ENCODE data around the gene MARCHF4. TPM values are rescaled to one million over a fixed set of nuclear protein-coding genes. Genes with fewer than 3 reads are reported as not detected.

MARCHF4 gene
- total RNA-seq, 4 donors from 2014 or later: 0.14 to 1.4 TPM; not detected in 2

DNA sequence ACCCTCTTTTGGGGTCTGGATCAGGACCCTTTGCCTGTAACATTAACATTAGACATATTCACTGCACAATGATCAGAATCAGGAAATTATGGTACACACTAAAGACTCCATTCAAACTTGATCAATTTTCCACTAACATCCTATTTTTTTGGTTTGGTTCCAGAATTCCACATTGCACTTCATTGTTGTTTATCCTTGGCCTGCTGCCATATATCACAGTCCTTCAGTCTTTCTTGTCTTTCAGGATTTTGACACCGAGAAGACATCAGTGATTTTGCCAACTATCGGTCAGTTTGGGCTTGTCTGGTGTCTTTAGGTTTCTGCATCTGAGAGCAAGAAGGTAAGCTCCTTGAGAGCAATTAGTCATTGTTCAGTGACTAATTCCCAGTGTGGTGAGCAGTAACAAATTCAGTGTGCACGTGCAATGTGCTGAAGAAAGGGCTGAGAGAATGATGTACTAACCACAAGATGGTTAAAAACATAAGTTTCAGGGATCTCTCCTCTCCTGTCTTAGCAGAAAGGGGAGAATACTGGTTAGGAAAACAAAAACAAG lies 23.5 kb downstream of the MARCHF4 start:
- Histone ChIP-seq H3K27ac (no peak overlapping the region), H3K4me3 (no peak overlapping the region), H3K36me3 (no peaks in the 10 kb centered on the region), H3K9me3 (no peaks in the 10 kb centered on the region), H3K4me1 (no peaks in the 10 kb centered on the region), H3K27me3 (no peaks in the 10 kb centered on the region)
- intact Hi-C loops (cut with DNase I; ENCODE audit: low total_unique reads): loop anchor here (5.0 kb wide), 1 partner anchor 1192 kb away; no protein-coding TSS in a partner anchor
- DNase-seq: no peak
- TF ChIP-seq POLR2A (IDR thresholded peaks at IDR 0.05) (no peak), EP300 (IDR thresholded peaks at IDR 0.05; ENCODE audit: low read depth) (no peak), POLR2AphosphoS5 (IDR thresholded peaks at IDR 0.05) (no peak)
- TF ChIP-seq, protein P1, sequence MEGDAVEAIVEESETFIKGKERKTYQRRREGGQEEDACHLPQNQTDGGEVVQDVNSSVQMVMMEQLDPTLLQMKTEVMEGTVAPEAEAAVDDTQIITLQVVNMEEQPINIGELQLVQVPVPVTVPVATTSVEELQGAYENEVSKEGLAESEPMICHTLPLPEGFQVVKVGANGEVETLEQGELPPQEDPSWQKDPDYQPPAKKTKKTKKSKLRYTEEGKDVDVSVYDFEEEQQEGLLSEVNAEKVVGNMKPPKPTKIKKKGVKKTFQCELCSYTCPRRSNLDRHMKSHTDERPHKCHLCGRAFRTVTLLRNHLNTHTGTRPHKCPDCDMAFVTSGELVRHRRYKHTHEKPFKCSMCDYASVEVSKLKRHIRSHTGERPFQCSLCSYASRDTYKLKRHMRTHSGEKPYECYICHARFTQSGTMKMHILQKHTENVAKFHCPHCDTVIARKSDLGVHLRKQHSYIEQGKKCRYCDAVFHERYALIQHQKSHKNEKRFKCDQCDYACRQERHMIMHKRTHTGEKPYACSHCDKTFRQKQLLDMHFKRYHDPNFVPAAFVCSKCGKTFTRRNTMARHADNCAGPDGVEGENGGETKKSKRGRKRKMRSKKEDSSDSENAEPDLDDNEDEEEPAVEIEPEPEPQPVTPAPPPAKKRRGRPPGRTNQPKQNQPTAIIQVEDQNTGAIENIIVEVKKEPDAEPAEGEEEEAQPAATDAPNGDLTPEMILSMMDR (IDR thresholded peaks at IDR 0.05): no peak
- in situ Hi-C loops (cut with MboI; ENCODE audit: low pct_ligation_motif_present in 1 of 4, low pct_unique_long_range_greater_than_20kb in 1 of 4, low sequenced_read_pairs in 3 of 4): no loop called here
- 35 to 47% methylated on average over 3 of the region's 3 CpGs for WGBS, 2 donors (ENCODE audit: low coverage in 1 of 2)

DNA sequence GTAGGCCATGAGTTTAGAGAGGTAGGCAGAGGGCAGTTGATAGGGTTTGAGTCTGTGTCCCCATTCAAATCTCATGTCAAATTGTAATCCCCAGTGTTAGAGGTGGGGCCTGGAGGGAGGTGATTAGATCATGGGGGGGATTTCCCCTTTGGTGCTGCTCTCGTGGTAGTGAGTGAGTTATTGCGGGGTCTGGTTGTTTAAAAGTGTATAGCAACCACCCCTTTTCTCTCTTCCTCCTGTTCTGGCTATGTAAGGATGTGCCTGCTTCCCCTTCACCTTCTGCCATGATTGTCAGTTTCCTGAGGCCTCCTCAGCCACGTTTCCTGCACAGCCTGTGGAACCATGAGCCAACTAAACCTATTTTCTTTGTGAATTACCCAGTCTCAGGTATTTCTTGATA lies 25.5 kb downstream of the MARCHF4 start:
- H3K4me1 ChIP-seq: no peaks in the 10 kb centered on the region
- TF ChIP-seq POLR2AphosphoS5 (IDR thresholded peaks at IDR 0.05): no peak

DNA sequence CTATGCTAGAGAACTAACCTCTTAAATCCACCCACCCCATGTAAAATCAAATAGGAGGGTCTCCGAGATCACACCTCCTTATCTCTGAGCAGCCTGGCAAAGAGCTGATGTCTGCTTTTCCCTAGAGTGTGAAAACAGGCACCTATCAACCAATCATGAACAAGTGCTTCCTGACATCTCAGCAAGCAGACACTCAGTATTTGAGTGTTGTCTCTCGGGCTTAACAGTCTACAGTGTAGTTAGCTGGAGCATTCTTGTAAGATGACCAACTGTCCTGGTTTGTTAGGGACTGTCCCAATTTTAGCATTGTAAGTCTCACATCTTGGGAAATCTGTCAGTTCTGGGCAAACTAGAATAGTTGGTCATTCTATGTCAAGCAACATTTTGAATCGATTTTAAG lies 26.4 kb downstream of the MARCHF4 start:
- WGBS, 2 donors (ENCODE audit: low coverage in 1 of 2): 79% methylated on average over 3 of the region's 3 CpGs; no CpG with 5 or more reads in 1 of the 2 donors
- no peaks in the 10 kb centered on the region for H3K36me3 ChIP-seq
- TF ChIP-seq, protein P1 (IDR thresholded peaks at IDR 0.05): no peak
- no peak for TF ChIP-seq POLR2AphosphoS5 (IDR thresholded peaks at IDR 0.05)
- no peak for TF ChIP-seq EP300 (IDR thresholded peaks at IDR 0.05; ENCODE audit: low read depth)
- TF ChIP-seq POLR2A (IDR thresholded peaks at IDR 0.05): no peak
- H3K4me1 ChIP-seq: no peaks in the 10 kb centered on the region
- H3K4me3 ChIP-seq: no peak overlapping the region
- intact Hi-C loops (cut with DNase I; ENCODE audit: low total_unique reads) (loop anchor here (5.0 kb wide), 1 partner anchor 1189 kb away; no protein-coding TSS in a partner anchor), in situ Hi-C loops (cut with MboI; ENCODE audit: low pct_ligation_motif_present in 1 of 4, low pct_unique_long_range_greater_than_20kb in 1 of 4, low sequenced_read_pairs in 3 of 4) (no loop called here)
- H3K27ac ChIP-seq: no peak overlapping the region
- no peaks in the 10 kb centered on the region for H3K27me3 ChIP-seq
- no peaks in the 10 kb centered on the region for H3K9me3 ChIP-seq
- DNase-seq: no peak

More for the DNA sequence above, 25.5 kb downstream of the MARCHF4 start:
- H3K4me3 ChIP-seq: no peak overlapping the region
- no peak overlapping the region for H3K27ac ChIP-seq
- intact Hi-C loops (cut with DNase I; ENCODE audit: low total_unique reads) (loop anchor here (5.0 kb wide), 1 partner anchor 1189 kb away; no protein-coding TSS in a partner anchor), in situ Hi-C loops (cut with MboI; ENCODE audit: low pct_ligation_motif_present in 1 of 4, low pct_unique_long_range_greater_than_20kb in 1 of 4, low sequenced_read_pairs in 3 of 4) (no loop called here)
- no peaks in the 10 kb centered on the region for H3K9me3 ChIP-seq
- no peaks in the 10 kb centered on the region for H3K27me3 ChIP-seq
- no peak for DNase-seq
- H3K36me3 ChIP-seq: no peaks in the 10 kb centered on the region
- WGBS, 2 donors (ENCODE audit: low coverage in 1 of 2): 37% methylated on average over 3 of the region's 3 CpGs; no CpG with 5 or more reads in 1 of the 2 donors

DNA sequence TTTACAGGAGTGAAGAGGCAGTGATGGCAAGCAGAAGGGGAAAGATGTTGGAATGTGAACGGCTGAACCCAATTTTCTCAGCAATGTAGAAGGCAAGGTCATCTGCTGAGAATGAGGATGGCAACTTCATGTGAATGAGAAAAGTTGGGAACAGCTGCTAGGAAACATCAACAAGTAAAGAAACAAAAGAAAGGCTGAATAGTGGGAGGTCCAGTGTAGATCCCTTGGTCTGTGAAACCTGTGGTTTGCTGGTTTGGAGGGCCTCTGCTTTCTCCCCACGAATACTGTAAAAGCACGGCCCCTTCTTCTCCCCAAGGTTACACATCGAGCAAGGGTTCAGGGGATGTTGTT lies 27.4 kb downstream of the MARCHF4 start:
- Histone ChIP-seq H3K27ac (no peak overlapping the region), H3K36me3 (no peaks in the 10 kb centered on the region), H3K27me3 (no peaks in the 10 kb centered on the region), H3K9me3 (no peaks in the 10 kb centered on the region), H3K4me3 (no peak overlapping the region), H3K4me1 (peaks cover 0 to 3% (median under 1%) of the 10 kb centered on the region in 4 donors)
- TF ChIP-seq EP300 (IDR thresholded peaks at IDR 0.05; ENCODE audit: low read depth) (no peak), POLR2A (IDR thresholded peaks at IDR 0.05) (no peak), POLR2AphosphoS5 (IDR thresholded peaks at IDR 0.05) (no peak)
- TF ChIP-seq, protein P1 (IDR thresholded peaks at IDR 0.05): no peak
- no peak for DNase-seq
- in situ Hi-C loops (cut with MboI; ENCODE audit: low pct_ligation_motif_present in 1 of 4, low pct_unique_long_range_greater_than_20kb in 1 of 4, low sequenced_read_pairs in 3 of 4) (no loop called here), intact Hi-C loops (cut with DNase I; ENCODE audit: low total_unique reads) (loop anchor here (5.0 kb wide), 1 partner anchor 1188 kb away; no protein-coding TSS in a partner anchor)
- WGBS, 2 donors (ENCODE audit: low coverage in 1 of 2): 58 to 64% methylated on average over 4 of the region's 4 CpGs
